HL-60 (cell line): ENCODE data around the gene MAP4K4.

ENCODE experiments used
- CTCF ChIP-seq: IDR thresholded peaks from one replicate; pipeline ENCODE4 v1.5.1; 2011; ENCODE audit warnings: low read length, control low read depth, inconsistent platforms; ENCODE audit not compliant: insufficient read depth
- POLR2AphosphoS5 ChIP-seq: IDR thresholded peaks from 2 replicates; pipeline ENCODE4 v1.6.1; 2012; ENCODE audit warnings: low read depth

- TF ChIP-seq POLR2AphosphoS5 (no peak), CTCF (no peak)
Measured at GRCh38 chr2:101692041-101692440, 5.5 kb upstream of the MAP4K4 start.
